NCI-H748 (cell line): ENCODE measurements around the gene FCSK.
A peak's percentile ranks its signal among the peaks of the same experiment; 100 is the strongest.
"Not testable (repeated sequence)": the region's sequence is repeated elsewhere in the genome, so short reads cannot be mapped to it uniquely, and the experiment has no call there.

Experiments used
- DNase-seq: peaks from one replicate; lab custom pipeline; 2025; ENCODE audit not compliant: unreplicated experiment; lab: John Stamatoyannopoulos, UW

The FCSK gene

GRCh38 chr16:70430667-70431536 lies 23.5 kb upstream of the FCSK start:
- DNase-seq = no peak

GRCh38 chr16:70432356-70432722 lies 22.1 kb upstream of the FCSK start:
- DNase-seq = no peak

- DNase-seq = no peak
Observed at GRCh38 chr16:70432723-70433457, 21.5 kb upstream of the FCSK start.

DNA sequence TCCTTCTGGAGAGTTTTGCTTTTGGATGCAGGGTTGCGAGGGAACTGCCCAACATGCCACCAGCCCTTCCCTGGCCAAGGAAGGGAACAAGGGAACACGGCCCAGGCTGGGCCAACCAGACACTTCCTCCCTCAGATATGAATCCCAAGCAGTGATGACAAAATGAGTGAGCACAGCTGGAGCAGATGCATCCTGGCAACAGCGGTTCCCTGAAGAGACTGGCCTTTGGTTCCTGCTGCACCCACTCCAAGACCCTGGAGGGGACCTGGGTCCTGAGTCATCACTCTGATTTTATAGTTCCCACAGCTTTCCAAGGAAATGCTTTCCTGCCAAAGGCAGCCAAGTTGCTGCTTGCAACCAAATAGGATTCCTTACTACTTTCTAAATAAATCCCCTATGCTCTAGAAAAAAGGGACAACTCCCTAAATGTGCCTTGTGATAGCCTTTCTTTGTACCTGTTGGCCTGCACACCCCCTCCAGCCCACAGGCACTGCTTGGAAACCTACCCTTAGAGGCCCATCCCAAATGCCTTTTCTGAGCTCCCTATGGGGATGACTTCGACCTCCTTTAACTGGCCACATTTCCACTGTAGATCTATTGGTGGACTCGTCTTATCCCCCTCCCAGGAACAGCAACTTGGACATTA lies 20.8 kb upstream of the FCSK start:
- DNase-seq = no peak

- DNase-seq = no peak
Observed at GRCh38 chr16:70434484-70435260, 19.7 kb upstream of the FCSK start.

GRCh38 chr16:70437017-70437581 lies 17.3 kb upstream of the FCSK start:
- no peak for DNase-seq

- DNase-seq = peak; percentile 18
Observed at GRCh38 chr16:70437582-70438557, 16.5 kb upstream of the FCSK start.

- peak; percentile 29 for DNase-seq
Observed at GRCh38 chr16:70438585-70438968, 15.8 kb upstream of the FCSK start.

GRCh38 chr16:70438969-70439862 lies 15.2 kb upstream of the FCSK start, which contains the start of gene ST3GAL2:
TSS of gene ST3GAL2 (minus strand) at chr16:70439100. CDS start at chr16:70398530, 40,570 bp downstream.
- DNase-seq = peak; percentile 92

GRCh38 chr16:70440009-70440692 lies 14.2 kb upstream of the FCSK start:
- DNase-seq = no peak

DNA sequence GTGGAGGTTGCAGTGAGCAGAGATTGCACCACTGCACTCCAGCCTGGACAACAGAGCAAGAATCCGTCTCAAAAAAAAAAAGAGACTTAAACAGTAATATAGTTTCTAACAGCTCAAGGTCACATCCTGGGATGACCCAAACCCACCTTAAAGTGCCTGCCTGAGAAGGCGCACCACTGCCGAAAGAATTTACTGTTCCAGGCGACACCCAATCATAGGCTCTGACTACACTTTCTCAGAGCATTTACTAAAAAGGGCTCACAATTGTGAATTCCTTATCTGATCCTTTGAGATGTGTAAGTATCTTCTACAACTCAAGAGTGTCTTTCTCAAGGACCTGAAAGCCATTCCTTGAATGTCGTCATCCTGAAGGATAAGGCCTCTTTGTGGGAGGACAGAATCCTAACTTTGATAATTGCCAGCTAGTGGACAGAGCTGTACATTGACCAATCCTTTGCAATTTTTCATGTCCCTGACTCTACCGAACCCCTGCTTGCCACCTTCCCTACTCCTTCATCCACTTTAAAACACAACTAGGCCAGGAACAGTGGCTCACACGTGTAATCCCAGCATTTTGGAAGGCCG lies 12.9 kb upstream of the FCSK start:
- no peak for DNase-seq

GRCh38 chr16:70442344-70442743 lies 12.1 kb upstream of the FCSK start:
- no peak for DNase-seq

DNA sequence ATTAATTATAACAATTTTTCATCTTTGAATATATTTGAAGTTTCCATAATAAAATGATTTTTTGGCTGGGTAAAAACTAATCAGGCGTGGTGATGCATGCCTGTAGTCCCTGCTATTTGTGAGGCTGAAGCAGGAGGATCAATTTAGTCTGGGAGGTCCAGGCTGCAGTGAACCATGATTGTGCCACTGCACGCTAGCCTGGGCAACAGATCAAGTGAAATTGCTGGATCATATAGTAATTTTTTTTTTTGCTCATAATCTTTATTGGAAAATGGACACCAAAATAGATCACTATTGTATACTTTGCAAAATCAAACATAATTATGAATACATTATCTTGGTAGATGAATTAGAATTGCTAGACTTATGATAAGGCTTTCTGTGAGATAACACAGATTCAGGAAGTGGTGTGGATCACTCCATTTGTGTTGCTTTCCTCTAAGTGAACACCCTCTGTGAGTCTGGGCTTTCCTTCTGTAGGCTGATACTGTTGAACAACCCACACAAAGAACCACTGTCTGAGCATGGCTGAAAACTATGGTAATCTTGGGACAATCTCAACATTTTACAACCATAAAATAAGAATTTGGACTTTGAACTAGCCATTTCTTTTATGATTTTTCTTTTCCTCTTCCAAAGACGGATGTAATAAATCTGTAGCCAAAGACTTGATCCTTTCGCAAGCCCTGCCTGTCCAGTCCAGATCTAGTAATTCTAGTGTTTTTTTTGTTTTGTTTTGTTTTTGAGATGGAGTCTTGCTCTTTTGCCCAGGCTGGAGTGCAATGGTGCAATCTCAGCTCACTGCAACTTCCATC lies 9.9 kb upstream of the FCSK start:
- no peak for DNase-seq

DNA sequence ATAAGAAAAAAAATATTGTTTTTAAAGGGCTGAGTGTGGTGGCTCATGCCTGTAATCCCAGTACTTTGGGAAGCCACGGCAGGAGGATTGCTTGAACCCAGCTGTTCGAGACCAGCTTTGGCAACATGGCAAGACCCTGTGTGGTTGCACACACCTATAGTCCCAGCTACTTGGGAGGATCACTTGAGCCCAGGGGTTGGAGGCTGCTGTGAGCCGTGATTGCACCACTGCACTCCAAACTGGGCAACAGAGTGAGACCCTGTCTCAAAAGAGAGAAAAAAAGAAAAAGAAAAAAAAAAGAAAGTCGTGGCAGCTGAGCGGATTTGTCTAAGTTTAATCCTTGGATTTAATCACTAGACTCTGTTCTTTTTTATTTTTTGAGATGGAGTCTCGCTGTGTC lies 6.3 kb upstream of the FCSK start:
- no peak for DNase-seq

DNA sequence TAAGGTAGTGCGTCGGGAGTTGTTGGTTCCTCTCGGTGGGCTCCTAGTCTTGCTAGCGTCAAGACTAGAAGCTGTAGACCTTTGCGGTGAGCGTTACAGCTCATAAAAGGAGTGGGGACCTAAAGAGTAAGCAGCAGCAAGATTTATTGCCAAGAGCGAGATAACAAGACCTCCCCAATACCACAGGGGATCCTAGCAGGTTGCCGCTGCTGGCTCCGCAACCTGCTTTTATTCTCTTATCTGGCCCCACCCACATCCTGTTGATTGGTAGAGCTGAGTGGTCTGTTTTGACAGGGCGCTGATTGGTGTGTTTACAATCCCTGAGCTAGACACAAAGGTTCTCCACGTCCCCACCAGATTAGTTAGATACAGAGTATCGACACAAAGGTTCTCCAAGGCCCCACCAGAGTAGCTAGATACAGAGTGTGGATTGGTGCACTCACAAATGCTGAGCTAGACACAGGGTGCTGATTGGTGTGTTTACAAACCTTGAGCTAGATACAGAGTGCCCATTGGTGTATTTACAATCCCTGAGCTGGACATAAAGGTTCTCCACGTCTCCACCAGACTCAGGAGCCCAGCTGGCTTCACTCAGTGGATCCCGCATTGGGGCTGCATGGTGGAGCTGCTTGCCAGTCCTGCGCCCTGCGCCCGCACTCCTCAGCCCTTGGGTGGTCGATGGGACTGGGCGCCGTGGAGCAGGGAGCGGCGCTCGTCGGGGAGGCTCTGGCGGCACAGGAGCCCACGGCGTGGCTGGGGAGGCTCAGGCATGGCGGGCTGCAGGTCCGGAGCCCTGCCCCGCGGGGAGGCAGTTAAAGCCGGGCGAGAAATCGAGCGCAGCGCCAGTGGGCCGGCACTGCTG lies 4.0 kb upstream of the FCSK start:
- DNase-seq = not testable (repeated sequence)

- not testable (repeated sequence) for DNase-seq
Observed at GRCh38 chr16:70451004-70451340, 3.4 kb upstream of the FCSK start.
